Measurements from ENCODE around the gene GARNL3.
A peak's percentile ranks its signal among the peaks of the same experiment; 100 is the strongest.

The GARNL3 gene

DNA sequence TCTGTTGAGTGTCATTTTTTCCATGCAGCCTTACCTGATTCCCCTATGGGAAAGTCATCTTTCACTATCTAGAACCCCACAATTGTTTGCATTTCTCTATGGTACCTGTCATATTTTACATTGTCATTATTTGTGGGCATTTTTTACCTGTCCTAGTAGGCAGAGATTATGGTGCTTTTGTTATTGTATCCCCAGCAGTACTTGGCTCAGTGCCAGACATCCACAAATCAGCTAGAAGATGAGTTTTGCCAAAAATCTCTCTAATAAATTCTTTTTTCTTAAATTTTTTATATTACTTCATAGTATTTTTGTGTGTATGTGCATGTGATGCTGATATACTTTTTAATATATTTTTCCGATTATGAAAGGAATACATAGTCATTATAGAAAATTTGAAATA, 13.2 kb downstream of the GARNL3 start:
- DNase-seq (ENCODE audit: low spot score): no peak
- Histone ChIP-seq H3K27ac (peak overlapping the region; percentile 23 to 63), H3K4me3 (no peak overlapping the region)
- TF ChIP-seq CTCF (IDR thresholded peaks at IDR 0.05): no peak

GRCh38 chr9:127278372-127278771, 13.8 kb downstream of the GARNL3 start:
- DNase-seq (ENCODE audit: low spot score): no peak

DNA sequence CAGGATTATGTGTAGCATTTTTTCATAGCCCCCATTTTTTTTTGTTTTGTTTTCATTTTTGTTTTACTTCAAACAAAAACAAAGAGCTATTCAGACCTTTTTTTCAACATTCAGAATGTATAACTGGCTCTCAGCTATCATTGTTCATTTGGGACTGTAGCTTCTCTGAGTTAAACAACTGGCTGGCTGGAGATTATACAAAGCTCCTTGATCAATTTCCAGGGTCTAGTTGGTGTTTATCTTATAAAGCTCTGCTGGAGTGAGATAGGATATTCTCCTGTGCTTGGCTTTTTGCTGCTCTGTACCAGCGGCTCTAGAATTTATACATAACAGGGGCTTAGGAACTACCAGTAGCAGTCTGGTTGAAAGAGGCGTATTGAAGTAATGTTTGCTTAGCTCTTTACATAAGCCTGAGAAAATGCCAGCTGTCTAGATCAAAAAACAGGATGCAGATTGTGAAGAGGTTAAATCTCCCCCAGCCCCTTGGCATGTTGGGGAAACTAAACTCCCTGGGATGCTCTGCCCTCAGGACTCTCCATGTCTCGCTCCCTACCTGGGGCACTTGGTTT, 15.2 kb downstream of the GARNL3 start:
- no peak for TF ChIP-seq CTCF (IDR thresholded peaks at IDR 0.05)
- DNase-seq (ENCODE audit: low spot score): no peak
- Histone ChIP-seq H3K4me3 (no peak overlapping the region), H3K27ac (no peak overlapping the region)

More at GRCh38 chr9:127278372-127278771, 13.8 kb downstream of the GARNL3 start:
- no peak overlapping the region for H3K4me3 ChIP-seq
- TF ChIP-seq CTCF (IDR thresholded peaks at IDR 0.05): no peak
- H3K27ac ChIP-seq: no peak overlapping the region

DNA sequence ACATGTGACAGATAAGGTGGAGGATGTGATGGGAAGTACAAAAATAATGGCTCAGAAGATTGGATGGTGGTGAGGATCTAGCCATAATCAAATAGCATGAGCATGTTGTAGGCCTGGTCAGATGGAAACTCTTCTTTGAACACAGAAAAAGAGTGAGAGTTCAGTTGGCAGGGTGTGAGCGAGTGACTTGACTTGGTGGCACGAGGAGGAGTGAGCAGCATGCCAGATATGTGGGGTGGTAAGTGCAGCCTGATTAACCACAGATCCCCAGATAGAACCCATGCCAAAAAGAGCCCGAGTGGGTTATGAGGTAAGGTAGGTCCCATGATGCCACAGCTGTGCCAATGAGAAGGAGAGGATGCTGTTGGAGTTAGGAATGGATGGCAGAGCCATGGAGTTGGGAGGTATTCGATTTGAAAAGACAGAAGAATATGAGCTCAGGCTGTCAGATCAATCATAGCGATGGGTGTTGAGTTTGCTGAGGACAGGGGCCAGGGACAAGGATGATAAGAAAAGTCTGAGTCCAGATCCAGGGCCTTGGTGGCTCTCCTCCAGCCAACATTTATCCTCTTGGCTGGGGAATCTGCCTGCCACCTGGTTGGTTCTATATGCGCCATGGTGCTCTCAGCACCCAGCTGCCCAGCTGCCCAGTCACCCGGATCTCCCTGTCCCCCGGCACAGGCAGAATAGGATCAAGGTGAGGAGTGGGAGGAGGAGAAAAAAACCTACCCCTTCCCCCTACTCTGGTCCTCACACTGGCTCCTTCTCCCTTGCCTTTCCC, 16.5 kb downstream of the GARNL3 start:
- DNase-seq (ENCODE audit: low spot score): no peak
- no peak overlapping the region for H3K4me3 ChIP-seq
- no peak for TF ChIP-seq CTCF (IDR thresholded peaks at IDR 0.05)
- no peak overlapping the region for H3K27ac ChIP-seq

DNA sequence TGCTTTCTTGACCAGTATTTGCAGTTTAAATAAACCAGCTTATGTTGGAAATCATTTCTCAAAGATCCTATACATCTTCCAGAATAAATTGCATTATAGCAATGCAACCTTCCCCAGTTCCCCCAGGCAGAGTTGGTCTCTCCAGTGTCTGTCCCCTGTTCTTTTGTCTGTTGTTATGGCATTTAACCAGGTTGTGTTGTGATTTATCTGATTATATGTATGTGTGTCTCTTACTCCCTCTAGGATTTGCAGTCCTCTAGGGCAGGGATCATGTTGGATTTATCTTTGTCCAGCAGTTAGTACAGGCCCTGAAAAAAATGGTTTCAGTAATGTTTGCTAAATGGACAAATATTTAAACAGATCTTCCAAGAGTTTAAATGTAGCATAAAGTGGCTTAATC, 17.3 kb downstream of the GARNL3 start:
- no peak for DNase-seq (ENCODE audit: low spot score)
- no peak overlapping the region for H3K4me3 ChIP-seq
- TF ChIP-seq CTCF (IDR thresholded peaks at IDR 0.05): no peak
- H3K27ac ChIP-seq: no peak overlapping the region

DNA sequence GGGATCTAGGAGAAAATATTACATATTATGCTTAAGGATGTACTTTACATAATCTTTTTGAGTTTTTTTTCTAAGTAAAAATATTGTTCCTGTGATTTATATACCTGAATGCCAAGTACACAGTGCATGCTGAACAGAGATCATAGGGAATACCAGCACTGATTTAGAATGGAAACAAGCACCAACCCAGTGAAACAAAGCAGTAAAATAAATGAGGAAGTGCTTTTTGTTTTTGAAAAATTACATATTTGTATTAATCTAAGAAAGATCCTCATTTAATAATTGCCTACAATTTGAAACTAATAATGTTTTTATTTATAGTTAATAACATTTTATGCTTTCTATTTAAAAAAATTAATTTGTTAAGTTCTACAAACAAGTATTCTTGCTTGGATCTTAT, 18.0 kb downstream of the GARNL3 start:
- Histone ChIP-seq H3K27ac (no peak overlapping the region), H3K4me3 (no peak overlapping the region)
- TF ChIP-seq CTCF (IDR thresholded peaks at IDR 0.05): no peak
- DNase-seq (ENCODE audit: low spot score): no peak

GRCh38 chr9:127283135-127283534, 18.6 kb downstream of the GARNL3 start:
- H3K27ac ChIP-seq: no peak overlapping the region
- no peak for TF ChIP-seq CTCF (IDR thresholded peaks at IDR 0.05)
- no peak overlapping the region for H3K4me3 ChIP-seq
- DNase-seq (ENCODE audit: low spot score): no peak

Data from coronary artery (tissue), 2 donors.